Measurements from ENCODE around the gene SAMD4A. TPM values are rescaled to one million over a fixed set of nuclear protein-coding genes. Genes with fewer than 3 reads are reported as not detected.
A peak's percentile ranks its signal among the peaks of the same experiment; 100 is the strongest.

SAMD4A gene
- polyA plus RNA-seq, 2 of the 4 experiments (the other 2 are of a cell fraction): 3.9 to 5.4 TPM

GRCh38 chr14:54693761-54694160, 126.8 kb downstream of the SAMD4A start:
- WGBS (ENCODE audit: missing lambda C conversion rate): 85% methylated on average over 4 of the region's 4 CpGs
- no peak for DNase-seq (ENCODE audit: low read depth in 1 of 2, low spot score in 1 of 2)
- CTCF ChIA-PET: interaction anchor here (0.9 to 10.2 kb wide), 8 partner anchors 10 to 129 kb away, joined by 3 to 150 read pairs (median 5); partner anchors contain the start of gene SAMD4A
- POLR2A ChIA-PET: interaction anchor here (0.6 to 1.3 kb wide), 3 partner anchors 112 to 128 kb away, joined by 3 to 8 read pairs (median 3); no protein-coding TSS in a partner anchor
- FAIRE-seq: no peak
- TF ChIP-seq POLR2AphosphoS2 (conservative IDR thresholded peaks at IDR 0.05; ENCODE audit: low read length) (no peak), HEYL (CRISPR knock-in tag; IDR thresholded peaks at IDR 0.05) (no peak), CEBPB (IDR thresholded peaks at IDR 0.05) (no peak), HES2 (IDR thresholded peaks at IDR 0.05) (no peak), HOXA7 (CRISPR knock-in tag; IDR thresholded peaks at IDR 0.05) (no peak), E2F6 (IDR thresholded peaks at IDR 0.05; ENCODE audit: borderline replicate concordance, low read depth) (no peak), ZC3H11A (IDR thresholded peaks at IDR 0.05) (no peak), EHMT2 (IDR thresholded peaks at IDR 0.05; ENCODE audit: low read depth) (no peak), CHD4 (IDR thresholded peaks at IDR 0.05; ENCODE audit: borderline replicate concordance) (no peak), SREBF2 (IDR thresholded peaks at IDR 0.05) (no peak), CBX2 (IDR thresholded peaks at IDR 0.05; ENCODE audit: borderline replicate concordance, low read depth) (no peak), HDAC2 (IDR thresholded peaks at IDR 0.05) (no peak), RCOR1 (IDR thresholded peaks at IDR 0.05; ENCODE audit: low read depth, low read length) (no peak), EP300 (IDR thresholded peaks at IDR 0.05) (no peak), MAFK (IDR thresholded peaks at IDR 0.05; ENCODE audit: partially characterized antibody) (no peak), FOSB (CRISPR knock-in tag; IDR thresholded peaks at IDR 0.05) (no peak)
- H3K9me3 ChIP-seq: no peaks in the 10 kb centered on the region
- H3K4me2 ChIP-seq: no peak overlapping the region
- H3K4me1 ChIP-seq: 0 out of 3 replicates have a peak, but pooled peaks cover 4% of the 10 kb centered on the region
- no peak overlapping the region for H3K27ac ChIP-seq
- H3K4me3 ChIP-seq: no peak overlapping the region
- ATAC-seq: no peak

GRCh38 chr14:54695196-54695595, 128.3 kb downstream of the SAMD4A start:
- CTCF ChIA-PET: interaction anchor here (0.7 to 10.2 kb wide), 5 partner anchors 30 to 130 kb away, joined by 3 to 150 read pairs (median 5); partner anchors contain the start of gene SAMD4A
- no peak for DNase-seq (ENCODE audit: low read depth in 1 of 2, low spot score in 1 of 2)
- H3K9me3 ChIP-seq: no peaks in the 10 kb centered on the region
- TF ChIP-seq SMC3 (IDR thresholded peaks at IDR 0.05): no peak
- peak; percentile 28 for TF ChIP-seq MAFK (IDR thresholded peaks at IDR 0.05; ENCODE audit: partially characterized antibody)
- TF ChIP-seq KDM1A (IDR thresholded peaks at IDR 0.05; ENCODE audit: low read depth): no peak
- TF ChIP-seq HDAC2 (IDR thresholded peaks at IDR 0.05): no peak
- H3K4me3 ChIP-seq: no peak overlapping the region
- ATAC-seq: no peak
- POLR2A ChIA-PET: no interaction called here
- FAIRE-seq: no peak
- H3K4me1 ChIP-seq: 0 out of 3 replicates have a peak, but pooled peaks cover 6% of the 10 kb centered on the region
- 100% methylated on average over 1 of the region's 1 CpG for WGBS (ENCODE audit: missing lambda C conversion rate)
- H3K4me2 ChIP-seq: no peak overlapping the region
- no peak overlapping the region for H3K27ac ChIP-seq

- ATAC-seq (no peak), DNase-seq (ENCODE audit: low read depth in 1 of 2, low spot score in 1 of 2) (no peak), FAIRE-seq (no peak)
- Histone ChIP-seq H3K27ac (no peak overlapping the region), H3K9me3 (no peaks in the 10 kb centered on the region), H3K4me3 (no peak overlapping the region), H3K4me2 (no peak overlapping the region), H3K4me1 (peaks cover 10% of the 10 kb centered on the region; the same call in 2 of the 3 replicates)
- TF ChIP-seq SMC3 (IDR thresholded peaks at IDR 0.05): no peak
- TF ChIP-seq NPAS2 (CRISPR knock-in tag; IDR thresholded peaks at IDR 0.05; ENCODE audit: borderline replicate concordance): no peak
- no peak for TF ChIP-seq HMGXB4 (CRISPR knock-in tag; IDR thresholded peaks at IDR 0.05; ENCODE audit: borderline replicate concordance)
- no peak for TF ChIP-seq REST (IDR thresholded peaks at IDR 0.05)
- TF ChIP-seq ZNF302 (CRISPR knock-in tag; IDR thresholded peaks at IDR 0.05): no peak
- no peak for TF ChIP-seq SREBF2 (IDR thresholded peaks at IDR 0.05)
- TF ChIP-seq RARB (CRISPR knock-in tag; IDR thresholded peaks at IDR 0.05): no peak
- no peak for TF ChIP-seq GATA3 (IDR thresholded peaks at IDR 0.05; ENCODE audit: borderline replicate concordance)
- TF ChIP-seq ZSCAN20 (CRISPR knock-in tag; IDR thresholded peaks at IDR 0.05): no peak
- TF ChIP-seq ATOH8 (CRISPR knock-in tag; IDR thresholded peaks at IDR 0.05; ENCODE audit: low read depth): no peak
- no peak for TF ChIP-seq MAX (IDR thresholded peaks at IDR 0.05)
- TF ChIP-seq RNF2 (IDR thresholded peaks at IDR 0.05; ENCODE audit: borderline replicate concordance, low read depth): no peak
- ChIA-PET POLR2A (no interaction called here), CTCF (interaction anchor here (1.4 to 10.2 kb wide), 3 partner anchors 17 to 132 kb away, joined by 3 to 150 read pairs (median 35); partner anchors contain the start of gene SAMD4A)
- WGBS (ENCODE audit: missing lambda C conversion rate): 88% methylated on average over 5 of the region's 5 CpGs
Observed at GRCh38 chr14:54697001-54697400, 130.1 kb downstream of the SAMD4A start.

Data from A549 (cell line).